MV-4-11 (cell line): ENCODE results near the gene TMEM205.

Experiments used
- DNase-seq: peaks from one replicate; lab custom pipeline; 2025; lab: John Stamatoyannopoulos, UW

TMEM205 gene

GRCh38 chr19:11299946-11300810 is 45.9 kb downstream of the TMEM205 start:
- no peak for DNase-seq

GRCh38 chr19:11296264-11296663 is 49.8 kb downstream of the TMEM205 start:
- peak; percentile 63 for DNase-seq

- no peak for DNase-seq
Observed at GRCh38 chr19:11295665-11296245, 50.3 kb downstream of the TMEM205 start, which contains the start of gene TSPAN16. Gene TSPAN16 (plus strand): TSS chr19:11296160. CDS start chr19:11296298, 138 bp downstream.

- DNase-seq, result no peak
Observed at GRCh38 chr19:11295180-11295579, 50.9 kb downstream of the TMEM205 start.

GRCh38 chr19:11293433-11294389 is 52.4 kb downstream of the TMEM205 start:
- DNase-seq, result peak; percentile 99
